22Rv1 (cell line): ENCODE results near the gene ALOX5.

ENCODE experiments used
- H3K27ac ChIP-seq: fragments of 450-650 bp; 2 replicates; pipeline ENCODE4 v1.5.1; 2017
- CTCF ChIP-seq: fragments of 450-650 bp; IDR thresholded peaks from 2 replicates; pipeline ENCODE4 v1.5.1; 2017; ENCODE audit warnings: mild to moderate bottlenecking
- ZFX ChIP-seq: fragments of 450-650 bp; IDR thresholded peaks from 2 replicates; pipeline ENCODE4 v1.6.1; 2017; ENCODE audit warnings: antibody characterized with exemption, borderline replicate concordance

ALOX5 gene

GRCh38 chr10:45432700-45433472 lies 58.9 kb downstream of the ALOX5 start:
- TF ChIP-seq CTCF: no peak
- TF ChIP-seq ZFX: no peak
- no peak overlapping the region for H3K27ac ChIP-seq

- H3K27ac ChIP-seq: no peak overlapping the region
- TF ChIP-seq ZFX: no peak
- no peak for TF ChIP-seq CTCF
These were observed 59.9 kb downstream of the ALOX5 start for GRCh38 chr10:45433716-45434469.

- H3K27ac ChIP-seq: no peak overlapping the region
- TF ChIP-seq CTCF (no peak), ZFX (no peak)
These were observed 63.8 kb downstream of the ALOX5 start for GRCh38 chr10:45437587-45438465.

- TF ChIP-seq ZFX (no peak), CTCF (no peak)
- no peak overlapping the region for H3K27ac ChIP-seq
These were observed 64.6 kb downstream of the ALOX5 start for GRCh38 chr10:45438466-45439090.

GRCh38 chr10:45439365-45439764 lies 65.3 kb downstream of the ALOX5 start:
- no peak overlapping the region for H3K27ac ChIP-seq
- TF ChIP-seq ZFX (no peak), CTCF (no peak)

- TF ChIP-seq CTCF: no peak
- TF ChIP-seq ZFX: no peak
- H3K27ac ChIP-seq: no peak overlapping the region
These were observed 65.9 kb downstream of the ALOX5 start for GRCh38 chr10:45439873-45440272.
